HCT116 (cell line): ENCODE results near the gene RBP5. TPM values are rescaled to one million over a fixed set of nuclear protein-coding genes. Genes with fewer than 3 reads are reported as not detected.
A peak's percentile ranks its signal among the peaks of the same experiment; 100 is the strongest.

Experiments used
- ATAC-seq: fragments of 200-7000 bp; cut with Tn5 transposase; 2 replicates; pipeline ENCODE4 v1.9.1; 2020; ENCODE audit warnings: mild to moderate bottlenecking, moderate library complexity
- BruUV-seq: library from RNA; stranded (reverse); fragments of 400-500 nt; replicated peaks from 2 replicates; lab custom pipeline; 2021; lab: Mats Ljungman, UMichigan
- CTCF ChIA-PET: fragments of 300-600 bp; sonication (Branson Sonifier 250); formaldehyde crosslinking; loops from one replicate; lab custom pipeline; 2021; ENCODE audit warnings: antibody characterized with exemption; lab: Charles Lee
- POLR2A ChIA-PET: fragments of 300-600, 350-600 bp; sonication (Branson Sonifier 250); formaldehyde crosslinking; loops from one replicate; lab custom pipeline; 2021; ENCODE audit warnings: antibody characterized with exemption; lab: Charles Lee
- RAD21 ChIA-PET, 2 experiments: fragments of 300-600 bp; sonication (Branson Sonifier 250); formaldehyde crosslinking; loops; one replicate each; lab custom pipeline; 2023; ENCODE audit warnings: low total read pairs in 2 of 2; ENCODE audit not compliant: uncharacterized antibody in 2 of 2, unreplicated experiment in 2 of 2, low non-redundant PET in 1 of 2; lab: Charles Lee
- DNase-seq: peaks from one replicate; pipeline ENCODE4 v3.0.0-alpha.2; 2010; ENCODE audit warnings: low read depth, low spot score
- H2AFZ ChIP-seq: fragments of 200-600 bp; shearing (Covaris generic), sonication (generic); 2 replicates; pipeline ENCODE4 v1.6.1; 2017; ENCODE audit warnings: low read depth, mixed run types, mixed read lengths, antibody characterized with exemption, low read length; ENCODE audit not compliant: poor library complexity, severe bottlenecking
- H3K27ac ChIP-seq: 2 replicates; pipeline ENCODE4 v1.5.1; 2012; ENCODE audit warnings: low read depth, low read length
- H3K27me3 ChIP-seq: fragments of 200-600 bp; sonication (generic); 2 replicates; pipeline ENCODE4 v1.6.1; 2016; ENCODE audit warnings: mixed run types, low read length, mixed read lengths; ENCODE audit not compliant: insufficient read depth
- H3K36me3 ChIP-seq, 2 experiments: fragments of 200-500 bp in 1 of 2; fragments of 200-600 bp in 1 of 2; sonication (Bioruptor generic) in 1 of 2; sonication (generic) in 1 of 2; 2 replicates each; pipeline versions ENCODE4 v1.5.1 to v1.6.1; 2014 to 2016; ENCODE audit warnings: low read length in 2 of 2, inconsistent platforms in 1 of 2, mixed read lengths in 1 of 2, mixed run types in 1 of 2; ENCODE audit not compliant: insufficient read depth in 2 of 2, control insufficient read depth in 1 of 2
- H3K4me1 ChIP-seq, 2 experiments: fragments of 200-600 bp in 1 of 2; sonication (generic) in 1 of 2; 2 replicates each; pipeline versions ENCODE4 v1.5.1 to v1.6.1; 2012 to 2017; ENCODE audit warnings: low read length in 2 of 2, inconsistent platforms in 1 of 2, mild to moderate bottlenecking in 1 of 2, mixed read lengths in 1 of 2, mixed run types in 1 of 2, moderate library complexity in 1 of 2; ENCODE audit not compliant: insufficient read depth in 2 of 2, control insufficient read depth in 1 of 2
- H3K4me2 ChIP-seq: fragments of 200-600 bp; sonication (generic); 2 replicates; pipeline ENCODE4 v1.6.1; 2017; ENCODE audit warnings: mixed run types, low read length, mixed read lengths
- H3K4me3 ChIP-seq, 2 experiments: fragments of 200-600 bp in 1 of 2; sonication (generic) in 1 of 2; replicated peaks in 1 of 2; 2 replicates each; pipeline ENCODE4 v1.5.1; 2011 to 2016; ENCODE audit warnings: low read length in 2 of 2, control low read depth in 1 of 2, low read depth in 1 of 2, mild to moderate bottlenecking in 1 of 2, mixed read lengths in 1 of 2, mixed run types in 1 of 2
- H3K79me2 ChIP-seq: fragments of 200-600 bp; sonication (generic); 2 replicates; pipeline ENCODE4 v1.6.1; 2017; ENCODE audit warnings: mild to moderate bottlenecking, mixed run types, low read length, moderate library complexity, mixed read lengths; ENCODE audit not compliant: insufficient read depth
- H3K9ac ChIP-seq: fragments of 200-600 bp; sonication (generic); 2 replicates; pipeline ENCODE4 v1.6.1; 2016; ENCODE audit warnings: low read length, mixed read lengths
- H3K9me2 ChIP-seq: fragments of 200-600 bp; sonication (generic), shearing (Covaris generic); 2 replicates; pipeline ENCODE4 v1.6.1; 2017; ENCODE audit warnings: mixed run types, mild to moderate bottlenecking, moderate library complexity; ENCODE audit not compliant: insufficient read depth
- H3K9me3 ChIP-seq, 2 experiments: fragments of 200-500 bp in 1 of 2; fragments of 200-600 bp in 1 of 2; sonication (Bioruptor generic) in 1 of 2; sonication (generic) in 1 of 2; 2 replicates each; pipeline ENCODE4 v1.6.1; 2014 to 2017; ENCODE audit warnings: low read length in 2 of 2, mixed read lengths in 2 of 2, inconsistent platforms in 1 of 2, low read depth in 1 of 2, mild to moderate bottlenecking in 1 of 2, mixed run types in 1 of 2, moderate library complexity in 1 of 2; ENCODE audit not compliant: control insufficient read depth in 1 of 2, insufficient read depth in 1 of 2
- H4K20me1 ChIP-seq: fragments of 200-600 bp; sonication (generic), shearing (Covaris generic); 2 replicates; pipeline ENCODE4 v1.6.1; 2017; ENCODE audit warnings: mixed run types, mild to moderate bottlenecking, moderate library complexity; ENCODE audit not compliant: insufficient read depth
- ATF3 ChIP-seq: IDR thresholded peaks from 2 replicates; pipeline ENCODE4 v1.6.1; 2012
- CEBPB ChIP-seq: IDR thresholded peaks from 2 replicates; pipeline ENCODE4 v1.6.1; 2012; ENCODE audit warnings: low read depth
- CTCF ChIP-seq, 3 experiments: fragments of 200-600 bp in 1 of 3; sonication (generic) in 1 of 3; IDR thresholded peaks in 2 of 3; conservative IDR thresholded peaks in 1 of 3; 2 replicates each; pipeline ENCODE4 v1.5.1; 2012 to 2017; ENCODE audit warnings: low read depth in 2 of 3, low read length in 2 of 3, antibody characterized with exemption in 1 of 3, borderline replicate concordance in 1 of 3, control low read depth in 1 of 3, mild to moderate bottlenecking in 1 of 3, mixed read lengths in 1 of 3, mixed run types in 1 of 3, moderate library complexity in 1 of 3; ENCODE audit not compliant: insufficient read depth in 1 of 3
- ELF1 ChIP-seq: IDR thresholded peaks from 2 replicates; pipeline ENCODE4 v1.6.1; 2012; ENCODE audit warnings: low read depth, borderline replicate concordance
- JUND ChIP-seq: IDR thresholded peaks from 2 replicates; pipeline ENCODE4 v1.6.1; 2012
- POLR2AphosphoS5 ChIP-seq: IDR thresholded peaks from 2 replicates; pipeline ENCODE4 v1.6.1; 2011; ENCODE audit warnings: mild to moderate bottlenecking, low read depth, low read length, moderate library complexity
- RAD21 ChIP-seq: IDR thresholded peaks from 2 replicates; pipeline ENCODE4 v1.6.1; 2012; ENCODE audit warnings: low read depth, mild to moderate bottlenecking
- SP1 ChIP-seq: IDR thresholded peaks from 2 replicates; pipeline ENCODE4 v1.6.1; 2012; ENCODE audit warnings: low read depth
- SRF ChIP-seq: IDR thresholded peaks from 2 replicates; pipeline ENCODE4 v1.6.1; 2012; ENCODE audit warnings: low read depth
- TCF7L2 ChIP-seq: IDR thresholded peaks from 2 replicates; pipeline ENCODE4 v1.7.0; 2011; ENCODE audit warnings: borderline replicate concordance, inconsistent platforms; ENCODE audit not compliant: insufficient read depth, insufficient read length; ENCODE audit errors: extremely low read depth
- ZBTB33 ChIP-seq: IDR thresholded peaks from 2 replicates; pipeline ENCODE4 v1.6.1; 2011; ENCODE audit warnings: mild to moderate bottlenecking, low read length, moderate library complexity; ENCODE audit not compliant: insufficient replicate concordance; ENCODE audit errors: extremely low read depth
- ZFX ChIP-seq: fragments of 450-650 bp; IDR thresholded peaks from 2 replicates; pipeline ENCODE4 v1.6.1; 2017
- intact Hi-C: fragments of 100-400 bp; cut with micrococcal nuclease; formaldehyde crosslinking; loops from 2 replicates; pipeline ENCODE4 v1.10.0; 2022
- total RNA-seq: library from RNA; stranded (reverse); gene quantifications from one replicate; pipeline ENCODE4 v1.2.1, GENCODE V29; 2021; ENCODE audit not compliant: unreplicated experiment

RBP5 gene
- total RNA-seq, 1 experiment from 2014 or later: 0.22 TPM

GRCh38 chr12:7108796-7109571 lies 19.7 kb downstream of the RBP5 start, which contains the start of gene C1RL:
TSS of gene C1RL (minus strand) at chr12:7109214. CDS start at chr12:7109180, 34 bp downstream.
- Histone ChIP-seq H4K20me1 (no peaks in the 10 kb centered on the region), H3K9ac (peak within 1 kb of the TSS; percentile 87), H2AFZ (no peak within 1 kb of the TSS), H3K4me2 (peak within 1 kb of the TSS; percentile 96), H3K27me3 (no peaks in the 10 kb centered on the region), H3K79me2 (peaks cover 25% of the 10 kb centered on the region), H3K36me3 (peaks cover 0 to 4% of the 10 kb centered on the region in 2 experiments; a peak in 1 of 4 replicates), H3K4me1 (peaks cover 4 to 16% of the 10 kb centered on the region in 2 experiments; a peak in 3 of 4 replicates), H3K9me2 (no peaks in the 10 kb centered on the region), H3K9me3 (peaks cover 9 to 11% of the 10 kb centered on the region in 2 experiments; a peak in 1 of 4 replicates), H3K27ac (peak within 1 kb of the TSS; percentile 88), H3K4me3 (peak within 1 kb of the TSS; percentile 85 to 86)
- POLR2A ChIA-PET: interaction anchor here (0.5 to 3.8 kb wide), 11 partner anchors 15 to 240 kb away, joined by 3 to 77 read pairs (median 3); partner anchors contain the start of genes C12orf57, C1R, LPCAT3 and RNU7-1
- CTCF ChIA-PET: interaction anchor here (0.7 to 4.2 kb wide), 10 partner anchors 9 to 240 kb away, joined by 3 to 34 read pairs (median 5); partner anchors contain the start of genes C12orf57, RNU7-1 and SPSB2
- TF ChIP-seq POLR2AphosphoS5 (peak; percentile 77), ZFX (0 out of 2 replicates have a peak, but pooled peaks have one; percentile 19), CEBPB (peak; percentile 93), SRF (no peak), ZBTB33 (no peak), TCF7L2 (no peak), SP1 (no peak), ELF1 (no peak), RAD21 (peak; percentile 71), JUND (no peak), CTCF (IDR thresholded peaks at IDR 0.05 in 2 of 3, conservative IDR thresholded peaks at IDR 0.05 in 1 of 3; ENCODE audit: borderline replicate concordance in 1 of 3, insufficient read depth in 1 of 3, low read depth in 2 of 3, low read length in 2 of 3) (peak; percentile 69 to 96 (median 95); a peak in 5 of 6 replicates), ATF3 (no peak)
- peak; percentile 50 for DNase-seq
- ATAC-seq: peak; percentile 69
- RAD21 ChIA-PET: interaction anchor here (1.0 to 2.0 kb wide), 3 partner anchors 163 to 164 kb away, joined by 3 to 7 read pairs (median 4); no protein-coding TSS in a partner anchor
- intact Hi-C loops: loop anchor here (1.0 to 2.0 kb wide), 4 partner anchors 90 to 236 kb away; partner anchors contain the start of genes C12orf57, EMG1, LPCAT3 and PHB2
- BruUV-seq: TSS peak; percentile 62
